Glutamatergic neuron (in vitro differentiated cells): ENCODE measurements around the gene ARGLU1. TPM values are rescaled to one million over a fixed set of nuclear protein-coding genes. Genes with fewer than 3 reads are reported as not detected.

Experiments used
- DNase-seq: peaks from one replicate; pipeline ENCODE4 v3.0.0; 2022
- H3K27ac Mint-ChIP-seq: one replicate; pipeline ENCODE4 v1.8.0; 2020; ENCODE audit warnings: mild to moderate bottlenecking, mixed read lengths, inconsistent platforms; ENCODE audit not compliant: unreplicated experiment
- H3K27me3 Mint-ChIP-seq: one replicate; pipeline ENCODE4 v1.8.0; 2020; ENCODE audit warnings: mild to moderate bottlenecking, moderate library complexity, mixed read lengths, inconsistent platforms; ENCODE audit not compliant: unreplicated experiment
- H3K36me3 Mint-ChIP-seq: one replicate; pipeline ENCODE4 v1.8.0; 2020; ENCODE audit warnings: mild to moderate bottlenecking, mixed read lengths, inconsistent platforms; ENCODE audit not compliant: unreplicated experiment
- H3K4me1 Mint-ChIP-seq: one replicate; pipeline ENCODE4 v1.8.0; 2020; ENCODE audit warnings: mild to moderate bottlenecking, low read depth, mixed read lengths, inconsistent platforms; ENCODE audit not compliant: unreplicated experiment
- H3K4me3 Mint-ChIP-seq: one replicate; pipeline ENCODE4 v1.8.0; 2020; ENCODE audit warnings: mild to moderate bottlenecking, mixed read lengths, inconsistent platforms; ENCODE audit not compliant: unreplicated experiment
- H3K9me3 Mint-ChIP-seq: one replicate; pipeline ENCODE4 v1.8.0; 2020; ENCODE audit warnings: mild to moderate bottlenecking, moderate library complexity, mixed read lengths, inconsistent platforms; ENCODE audit not compliant: unreplicated experiment
- CTCF ChIP-seq: fragments of 200-600 bp; sonication (generic); IDR thresholded peaks from one replicate; pipeline ENCODE4 v1.5.0; 2021; ENCODE audit not compliant: partially characterized antibody, unreplicated experiment
- total RNA-seq: library from RNA; stranded (reverse); fragmentation: NEBNext Ultra II Directional; extraction: Animal tissue kit (Norgen Biotek cat#: 25700); gene quantifications from one replicate; pipeline ENCODE4 v1.2.1, GENCODE V29; 2021; ENCODE audit not compliant: unreplicated experiment

ARGLU1 gene
- total RNA-seq, 1 donor from 2014 or later, result 129 TPM

- H3K4me3 Mint-ChIP-seq, result peak overlapping the region; percentile 95
- peaks cover 32% of the 10 kb centered on the region for H3K4me1 Mint-ChIP-seq
- H3K9me3 Mint-ChIP-seq, result peaks cover 7% of the 10 kb centered on the region
Measured at GRCh38 chr13:106568299-106569003, 514 bp upstream of the ARGLU1 start.

GRCh38 chr13:106566641-106567473, 1.1 kb downstream of the ARGLU1 start:
- TF ChIP-seq CTCF, result no peak
- peaks cover 37% of the 10 kb centered on the region for H3K4me1 Mint-ChIP-seq
- peak; percentile 54 for DNase-seq
- H3K36me3 Mint-ChIP-seq, result no peaks in the 10 kb centered on the region
- H3K9me3 Mint-ChIP-seq, result peaks cover 7% of the 10 kb centered on the region
- H3K27ac Mint-ChIP-seq, result peak overlapping the region; percentile 76
- peak overlapping the region; percentile 95 for H3K4me3 Mint-ChIP-seq
- H3K27me3 Mint-ChIP-seq, result peaks cover 1% of the 10 kb centered on the region

More at GRCh38 chr13:106568299-106569003, 514 bp upstream of the ARGLU1 start:
- Mint-ChIP-seq H3K27ac (peak overlapping the region; percentile 81), H3K27me3 (peaks cover 1% of the 10 kb centered on the region), H3K36me3 (no peaks in the 10 kb centered on the region)
- TF ChIP-seq CTCF, result no peak
- DNase-seq, result no peak

GRCh38 chr13:106565127-106565775, 2.7 kb downstream of the ARGLU1 start:
- peak overlapping the region; percentile 48 for H3K4me3 Mint-ChIP-seq
- no peaks in the 10 kb centered on the region for H3K36me3 Mint-ChIP-seq
- no peak for DNase-seq
- TF ChIP-seq CTCF, result no peak
- no peaks in the 10 kb centered on the region for H3K27me3 Mint-ChIP-seq
- peaks cover 46% of the 10 kb centered on the region for H3K4me1 Mint-ChIP-seq
- peaks cover 5% of the 10 kb centered on the region for H3K9me3 Mint-ChIP-seq
- peak overlapping the region; percentile 14 for H3K27ac Mint-ChIP-seq

GRCh38 chr13:106562301-106562700, 5.6 kb downstream of the ARGLU1 start:
- peaks cover 4% of the 10 kb centered on the region for H3K9me3 Mint-ChIP-seq
- H3K4me3 Mint-ChIP-seq, result no peak overlapping the region
- TF ChIP-seq CTCF, result no peak
- H3K27me3 Mint-ChIP-seq, result no peaks in the 10 kb centered on the region
- no peak for DNase-seq
- peaks cover 50% of the 10 kb centered on the region for H3K4me1 Mint-ChIP-seq
- no peak overlapping the region for H3K27ac Mint-ChIP-seq
- no peaks in the 10 kb centered on the region for H3K36me3 Mint-ChIP-seq
